SU-DHL-6 (cell line): ENCODE measurements around the gene COIL.

Experiments
- H2AFZ ChIP-seq: fragments of 200-600 bp; sonication (generic); 2 replicates; pipeline ENCODE4 v1.6.1; 2014; ENCODE audit warnings: low read depth, mild to moderate bottlenecking, moderate library complexity, mixed read lengths, antibody characterized with exemption, low read length; ENCODE audit not compliant: severe bottlenecking
- H3F3A ChIP-seq: fragments of 200-600 bp; shearing (Covaris generic); 2 replicates; pipeline ENCODE4 v1.6.0; 2016; ENCODE audit warnings: antibody characterized with exemption, mild to moderate bottlenecking; ENCODE audit not compliant: insufficient read depth
- H3K27ac ChIP-seq: fragments of 200-600 bp; sonication (generic); 2 replicates; pipeline ENCODE4 v1.5.1; 2016; ENCODE audit warnings: low read depth, mild to moderate bottlenecking, low read length, moderate library complexity, mixed read lengths
- H3K27me3 ChIP-seq: fragments of 200-600 bp; sonication (generic), shearing (Covaris generic); 2 replicates; pipeline ENCODE4 v1.6.0; 2014; ENCODE audit warnings: mild to moderate bottlenecking, low read length
- H3K36me3 ChIP-seq: fragments of 200-600 bp; sonication (generic); 2 replicates; pipeline ENCODE4 v1.6.1; 2014; ENCODE audit warnings: mild to moderate bottlenecking, low read length, mixed read lengths
- H3K4me2 ChIP-seq: fragments of 300-600, 200-600 bp; shearing (Covaris generic), sonication (generic); 2 replicates; pipeline ENCODE4 v1.6.0; 2014; ENCODE audit warnings: low read length, low read depth, mild to moderate bottlenecking; ENCODE audit not compliant: poor library complexity, severe bottlenecking
- H3K4me3 ChIP-seq: fragments of 200-600 bp; sonication (generic); 2 replicates; pipeline ENCODE4 v1.5.1; 2014; ENCODE audit warnings: antibody characterized with exemption, low read length, mild to moderate bottlenecking, mixed read lengths; ENCODE audit not compliant: insufficient read depth, poor library complexity, severe bottlenecking
- H3K79me2 ChIP-seq: fragments of 200-600 bp; sonication (generic); 2 replicates; pipeline ENCODE4 v1.6.1; 2014; ENCODE audit warnings: mild to moderate bottlenecking, low read length, moderate library complexity; ENCODE audit not compliant: insufficient read depth
- H3K9ac ChIP-seq: fragments of 200-600 bp; sonication (generic); 2 replicates; pipeline ENCODE4 v1.7.0; 2014; ENCODE audit warnings: mild to moderate bottlenecking, low read length
- H3K9me2 ChIP-seq: fragments of 200-600 bp; sonication (generic); replicated peaks from 2 replicates; pipeline ENCODE4 v1.6.1; 2014; ENCODE audit warnings: low read length; ENCODE audit not compliant: insufficient read depth
- H3K9me3 ChIP-seq: fragments of 200-600 bp; sonication (generic); 2 replicates; pipeline ENCODE4 v1.6.1; 2014; ENCODE audit warnings: low read length, mixed read lengths; ENCODE audit not compliant: insufficient read depth
- H4K20me1 ChIP-seq: fragments of 200-600 bp; sonication (generic); 2 replicates; pipeline ENCODE4 v1.6.1; 2014; ENCODE audit warnings: low read depth, mild to moderate bottlenecking, antibody characterized with exemption, low read length, moderate library complexity, mixed read lengths
- CTCF ChIP-seq: fragments of 200-600 bp; sonication (generic); IDR thresholded peaks from one replicate; pipeline ENCODE4 v1.5.1; 2017; ENCODE audit warnings: antibody characterized with exemption, mild to moderate bottlenecking, low read length, moderate library complexity; ENCODE audit not compliant: insufficient read depth, poor library complexity, severe bottlenecking
- EZH2phosphoT487 ChIP-seq: fragments of 200-600 bp; sonication (generic), shearing (Covaris generic); conservative IDR thresholded peaks from 2 replicates; pipeline ENCODE4 v1.6.1; 2018; ENCODE audit warnings: mild to moderate bottlenecking, antibody characterized with exemption, low read length, moderate library complexity, mixed read lengths

The COIL gene

GRCh38 chr17:57008958-57009357 lies 48.1 kb upstream of the COIL start:
- Histone ChIP-seq H4K20me1 (no peaks in the 10 kb centered on the region), H3K27me3 (no peaks in the 10 kb centered on the region), H3K4me3 (no peak overlapping the region), H3K27ac (no peak overlapping the region), H3K79me2 (no peaks in the 10 kb centered on the region), H3K36me3 (no peaks in the 10 kb centered on the region), H3K9me2 (no peaks in the 10 kb centered on the region), H3F3A (no peaks in the 10 kb centered on the region; the same call in 1 of the 2 replicates), H3K4me2 (no peak overlapping the region), H2AFZ (no peak overlapping the region), H3K9ac (no peak overlapping the region), H3K9me3 (no peaks in the 10 kb centered on the region)
- TF ChIP-seq EZH2phosphoT487 (no peak), CTCF (no peak)

GRCh38 chr17:57006040-57006439 lies 45.2 kb upstream of the COIL start:
- Histone ChIP-seq H3K79me2 (no peaks in the 10 kb centered on the region), H3K27ac (peak overlapping the region; percentile 6; the same call in 1 of the 2 replicates), H4K20me1 (no peaks in the 10 kb centered on the region), H3K9ac (no peak overlapping the region), H3F3A (no peaks in the 10 kb centered on the region; the same call in 1 of the 2 replicates), H3K9me2 (no peaks in the 10 kb centered on the region), H3K4me2 (no peak overlapping the region), H3K27me3 (no peaks in the 10 kb centered on the region), H3K36me3 (no peaks in the 10 kb centered on the region), H2AFZ (no peak overlapping the region), H3K9me3 (no peaks in the 10 kb centered on the region), H3K4me3 (no peak overlapping the region)
- TF ChIP-seq CTCF, result no peak
- no peak for TF ChIP-seq EZH2phosphoT487

- Histone ChIP-seq H3K4me3 (no peak overlapping the region), H3K27ac (peak overlapping the region; percentile 34), H3K4me2 (peak overlapping the region; percentile 40), H3K79me2 (no peaks in the 10 kb centered on the region), H3F3A (no peaks in the 10 kb centered on the region; the same call in 1 of the 2 replicates), H3K9ac (no peak overlapping the region), H3K9me3 (no peaks in the 10 kb centered on the region), H2AFZ (no peak overlapping the region), H4K20me1 (no peaks in the 10 kb centered on the region), H3K9me2 (no peaks in the 10 kb centered on the region), H3K36me3 (no peaks in the 10 kb centered on the region), H3K27me3 (no peaks in the 10 kb centered on the region)
- peak; percentile 24 for TF ChIP-seq CTCF
- no peak for TF ChIP-seq EZH2phosphoT487
Measured at GRCh38 chr17:57004944-57005579, 44.2 kb upstream of the COIL start.
